A673 (cell line): ENCODE measurements around the gene ELL.

Experiments used
- EZH2 ChIP-seq: fragments of 200-600 bp; sonication (generic); IDR thresholded peaks from 2 replicates; pipeline ENCODE4 v1.6.1; 2017; ENCODE audit warnings: borderline replicate concordance, low read depth, mild to moderate bottlenecking, mixed read lengths, antibody characterized with exemption, low read length; ENCODE audit not compliant: poor library complexity, severe bottlenecking
- TF ChIP-seq, protein P1 (sequence below): fragments of 300-800, 200-600 bp; sonication (generic); conservative IDR thresholded peaks from 2 replicates; pipeline ENCODE4 v1.5.1; 2017; ENCODE audit warnings: low read depth, mild to moderate bottlenecking, antibody characterized with exemption, low read length, moderate library complexity, mixed read lengths

GRCh38 chr19:18501351-18501750 is 20.5 kb downstream of the ELL start:
- no peak for TF ChIP-seq EZH2
- TF ChIP-seq, protein P1, sequence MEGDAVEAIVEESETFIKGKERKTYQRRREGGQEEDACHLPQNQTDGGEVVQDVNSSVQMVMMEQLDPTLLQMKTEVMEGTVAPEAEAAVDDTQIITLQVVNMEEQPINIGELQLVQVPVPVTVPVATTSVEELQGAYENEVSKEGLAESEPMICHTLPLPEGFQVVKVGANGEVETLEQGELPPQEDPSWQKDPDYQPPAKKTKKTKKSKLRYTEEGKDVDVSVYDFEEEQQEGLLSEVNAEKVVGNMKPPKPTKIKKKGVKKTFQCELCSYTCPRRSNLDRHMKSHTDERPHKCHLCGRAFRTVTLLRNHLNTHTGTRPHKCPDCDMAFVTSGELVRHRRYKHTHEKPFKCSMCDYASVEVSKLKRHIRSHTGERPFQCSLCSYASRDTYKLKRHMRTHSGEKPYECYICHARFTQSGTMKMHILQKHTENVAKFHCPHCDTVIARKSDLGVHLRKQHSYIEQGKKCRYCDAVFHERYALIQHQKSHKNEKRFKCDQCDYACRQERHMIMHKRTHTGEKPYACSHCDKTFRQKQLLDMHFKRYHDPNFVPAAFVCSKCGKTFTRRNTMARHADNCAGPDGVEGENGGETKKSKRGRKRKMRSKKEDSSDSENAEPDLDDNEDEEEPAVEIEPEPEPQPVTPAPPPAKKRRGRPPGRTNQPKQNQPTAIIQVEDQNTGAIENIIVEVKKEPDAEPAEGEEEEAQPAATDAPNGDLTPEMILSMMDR = no peak
